NCI-H510A treated with DMSO at 0.1 percent for 48 hours (cell line): Measurements from ENCODE around the gene ACADL.
A peak's percentile ranks its signal among the peaks of the same experiment; 100 is the strongest.
"Not testable (repeated sequence)": the region's sequence is repeated elsewhere in the genome, so short reads cannot be mapped to it uniquely, and the experiment has no call there.

Source experiments
- DNase-seq: peaks from one replicate; lab custom pipeline; 2025; lab: John Stamatoyannopoulos, UW

ACADL gene

GRCh38 chr2:210199854-210200253, 25.4 kb downstream of the ACADL start:
- peak; percentile 50 for DNase-seq

GRCh38 chr2:210199186-210199765, 26.0 kb downstream of the ACADL start:
- peak; percentile 62 for DNase-seq

GRCh38 chr2:210198326-210198725, 26.9 kb downstream of the ACADL start:
- DNase-seq: no peak

DNA sequence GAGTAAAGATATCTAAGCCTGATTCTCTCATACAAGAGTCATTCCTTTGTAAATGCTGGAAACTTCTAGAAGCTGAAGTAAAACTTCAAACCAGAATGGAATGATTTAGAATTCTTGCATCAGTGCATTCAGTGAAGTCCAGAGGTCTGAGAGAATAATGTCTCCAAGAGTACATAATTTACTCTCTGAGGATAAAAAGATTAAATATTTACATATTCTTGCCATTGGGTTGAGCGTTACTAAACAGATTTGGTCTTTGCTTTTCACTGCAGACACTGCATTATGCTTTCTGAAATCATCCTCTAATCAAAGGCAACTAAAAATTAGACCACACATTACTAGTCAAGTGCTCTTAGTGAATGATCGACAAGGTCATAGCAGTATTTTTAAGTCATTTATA, 27.5 kb downstream of the ACADL start:
- no peak for DNase-seq

- DNase-seq: peak; percentile 64
Observed at GRCh38 chr2:210195101-210195852, 30.0 kb downstream of the ACADL start.

GRCh38 chr2:210190345-210190744, 34.9 kb downstream of the ACADL start:
- no peak for DNase-seq

GRCh38 chr2:210189452-210190138, 35.7 kb downstream of the ACADL start:
- no peak for DNase-seq

DNA sequence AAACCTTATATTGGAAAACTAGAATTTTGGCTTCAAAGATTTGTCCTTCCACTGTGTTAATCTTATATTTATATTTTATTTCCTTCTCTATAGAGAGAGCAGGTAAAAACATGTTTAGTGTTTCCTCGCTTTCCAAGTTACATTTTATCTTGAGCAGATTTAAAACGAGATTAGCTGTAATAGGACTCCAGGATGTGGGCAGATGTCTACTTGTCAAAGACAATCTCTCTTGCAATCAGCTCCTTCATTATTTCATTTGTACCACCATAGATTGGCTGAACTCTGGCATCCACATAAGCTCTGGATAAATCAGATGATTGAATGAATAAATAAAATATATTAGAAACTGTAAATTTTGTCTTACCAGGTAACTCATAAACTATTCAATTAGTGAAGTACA, 36.5 kb downstream of the ACADL start:
- no peak for DNase-seq

GRCh38 chr2:210188190-210188589, 37.1 kb downstream of the ACADL start:
- no peak for DNase-seq

DNA sequence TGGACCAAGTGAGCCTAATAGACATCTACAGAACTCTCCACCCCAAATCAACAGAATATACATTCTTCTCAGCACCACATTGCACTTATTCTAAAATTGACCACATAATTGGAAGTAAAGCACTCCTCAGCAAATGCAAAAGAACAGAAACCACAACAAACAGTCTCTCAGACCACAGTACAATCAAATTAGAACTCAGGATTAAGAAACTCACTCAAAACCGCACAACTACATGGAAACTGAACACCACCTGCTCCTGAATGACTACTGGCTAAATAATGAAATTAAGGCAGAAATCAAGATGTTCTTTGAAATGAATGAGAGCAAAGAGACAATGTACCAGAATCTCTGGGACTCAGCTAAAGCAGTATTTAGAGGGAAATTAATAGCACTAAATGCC, 41.3 kb downstream of the ACADL start:
- DNase-seq: not testable (repeated sequence)

- peak; percentile 55 for DNase-seq
Observed at GRCh38 chr2:210181606-210182088, 43.6 kb downstream of the ACADL start.

DNA sequence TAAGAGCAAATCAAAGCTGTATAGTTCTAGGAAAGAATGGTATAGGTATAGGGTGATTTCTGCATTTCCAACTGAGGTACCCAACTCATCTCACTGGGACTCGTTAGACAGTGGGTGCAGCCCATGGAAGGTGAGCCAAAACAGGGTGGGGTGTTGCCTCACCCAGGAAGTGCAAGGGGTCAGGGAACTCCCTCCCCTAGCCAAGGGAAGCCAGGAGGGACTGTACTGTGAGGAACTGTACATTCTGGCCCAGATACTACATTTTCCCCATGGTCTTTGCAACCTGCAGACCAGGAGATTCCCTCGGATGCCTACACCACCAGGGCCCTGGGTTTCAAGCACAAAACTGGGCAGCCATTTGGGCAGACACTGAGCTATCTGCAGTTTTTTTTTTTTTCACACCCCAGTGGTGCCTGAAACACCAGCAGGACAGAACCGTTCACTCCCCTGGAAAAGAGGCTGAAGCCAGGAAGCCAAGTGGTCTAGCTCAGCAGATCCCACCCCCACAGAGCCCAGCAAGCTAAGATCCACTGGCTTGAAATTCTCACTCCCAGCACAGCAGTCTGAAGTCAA, 44.1 kb downstream of the ACADL start:
- DNase-seq: not testable (repeated sequence)

GRCh38 chr2:210180477-210180876, 44.8 kb downstream of the ACADL start:
- no peak for DNase-seq

- no peak for DNase-seq
Observed at GRCh38 chr2:210179351-210179990, 45.8 kb downstream of the ACADL start.

DNA sequence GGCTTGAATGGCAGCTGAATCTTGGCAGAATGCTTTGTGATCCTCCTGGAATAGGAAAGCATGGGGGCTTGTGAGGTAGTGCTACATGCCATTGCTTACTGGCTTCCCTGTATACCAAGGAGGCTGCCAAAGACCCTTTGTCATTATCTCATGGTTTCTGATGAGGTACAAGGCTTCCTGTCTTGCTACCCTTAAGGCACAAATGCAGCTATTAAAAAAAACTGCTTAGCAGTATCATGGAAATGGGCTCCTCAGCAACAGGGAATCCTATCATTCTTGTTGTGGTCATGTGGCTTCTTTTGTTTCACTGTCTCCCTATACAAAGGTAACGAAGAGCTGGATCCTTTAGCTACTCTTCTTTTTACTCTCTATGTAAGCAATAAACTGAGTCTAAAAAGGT, 47.5 kb downstream of the ACADL start:
- DNase-seq: no peak

- DNase-seq: not testable (repeated sequence)
Observed at GRCh38 chr2:210177115-210177514, 48.1 kb downstream of the ACADL start.

DNA sequence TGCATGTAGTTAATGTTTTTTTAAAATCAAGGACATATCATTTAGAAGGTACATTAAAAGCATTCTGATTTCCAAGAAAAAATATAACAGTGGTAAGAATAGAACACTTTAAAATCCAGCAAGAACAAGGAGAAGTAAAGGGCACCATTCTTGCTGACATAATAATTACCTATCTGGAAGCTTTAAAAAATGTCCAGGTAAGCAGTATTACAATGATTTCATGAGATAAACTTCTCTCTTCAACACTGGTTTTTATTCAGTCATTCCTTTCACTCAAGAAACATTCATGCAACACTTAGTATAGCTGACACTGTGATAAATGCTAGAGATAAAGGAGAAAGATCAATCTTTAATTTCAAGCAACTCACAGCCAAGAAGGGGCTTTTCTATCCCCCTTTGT, 51.2 kb downstream of the ACADL start:
- no peak for DNase-seq

GRCh38 chr2:210172219-210172575, 53.0 kb downstream of the ACADL start:
- DNase-seq: peak; percentile 69

DNA sequence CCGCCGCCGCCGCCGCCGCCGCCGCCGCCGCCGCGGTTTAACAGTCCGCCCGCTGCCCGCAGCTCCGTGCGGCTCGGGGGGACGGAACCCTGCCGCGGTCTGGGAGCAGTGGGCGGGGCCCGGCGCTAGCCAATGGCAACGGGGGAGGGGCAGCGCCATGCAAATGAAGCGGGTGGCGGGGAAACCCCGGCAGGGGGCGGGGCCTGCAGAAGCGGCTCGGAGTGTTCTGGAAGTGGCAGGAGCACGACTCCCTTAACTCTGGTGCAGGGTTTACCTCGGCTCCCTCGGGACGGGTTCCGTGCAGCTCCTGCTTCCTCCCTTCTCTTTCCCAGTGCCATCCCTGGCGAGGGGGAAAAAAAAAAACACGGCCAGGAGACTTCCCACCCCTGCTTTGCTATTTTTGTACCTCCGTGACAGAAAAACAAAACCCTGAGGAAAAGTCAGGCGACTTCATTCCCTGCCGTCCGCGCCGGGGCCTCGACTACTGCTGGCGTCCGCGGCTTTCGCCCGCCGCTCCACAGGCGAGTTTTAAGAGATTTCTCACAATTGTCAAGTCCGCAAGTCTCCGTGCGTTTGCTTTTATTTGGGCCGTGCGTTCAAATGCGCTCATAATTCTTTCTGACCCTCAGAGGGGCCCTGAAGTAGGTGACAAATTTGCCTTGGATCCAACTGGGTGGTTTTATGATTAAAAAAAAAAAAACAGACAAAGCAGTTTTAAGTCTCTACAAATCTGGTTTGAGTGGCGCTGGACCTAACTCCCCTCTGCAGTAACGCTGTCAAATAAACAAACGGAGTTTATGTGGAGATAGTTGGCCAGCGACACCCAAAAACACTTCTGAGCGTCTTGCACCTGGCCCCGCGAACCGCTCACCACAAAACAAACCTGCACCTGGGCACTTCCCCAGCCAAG, 53.7 kb downstream of the ACADL start, which contains the start of gene KANSL1L:
TSS of gene KANSL1L (minus strand) at position 101 of the 910 bp plus-strand sequence. CDS start 16,827 bp downstream, outside the sequence.
- DNase-seq: peak; percentile 93

GRCh38 chr2:210170446-210171303, 54.6 kb downstream of the ACADL start:
- DNase-seq: peak; percentile 96
